B cell (primary cell): ENCODE measurements around the gene PPFIA4. TPM values are rescaled to one million over a fixed set of nuclear protein-coding genes. Genes with fewer than 3 reads are reported as not detected.

Experiments used
- ATAC-seq: fragments of 200-7000 bp; cut with Tn5 transposase; one replicate; pipeline ENCODE4 v1.10.0; 2021; ENCODE audit warnings: low read depth, mild to moderate bottlenecking, moderate number of reproducible peaks, moderate library complexity
- CTCF ChIA-PET: fragments of 350-600 bp; sonication (Branson Sonifier 250); formaldehyde crosslinking; loops from one replicate; lab custom pipeline; 2021; ENCODE audit warnings: antibody characterized with exemption, inconsistent platforms; lab: Charles Lee
- POLR2A ChIA-PET: fragments of 350-600 bp; sonication (Branson Sonifier 250); formaldehyde crosslinking; loops from one replicate; lab custom pipeline; 2021; ENCODE audit warnings: antibody characterized with exemption; lab: Charles Lee
- DNase-seq: peaks from one replicate; pipeline ENCODE4 v3.0.0; 2013
- H2AFZ ChIP-seq: 2 replicates; pipeline ENCODE4 v1.6.1; 2012; ENCODE audit warnings: mild to moderate bottlenecking, low read depth, low read length; ENCODE audit not compliant: insufficient read depth, poor library complexity, severe bottlenecking
- H3K27ac ChIP-seq, 2 donors: 1 replicate in 1 of 2; 2 replicates in 1 of 2; pipeline ENCODE4 v1.5.1; 2012 to 2013; ENCODE audit warnings: low read length in 2 of 2, mild to moderate bottlenecking in 2 of 2, moderate library complexity in 1 of 2
- H3K27me3 ChIP-seq, 4 experiments: fragments of 200-600 bp in 1 of 4; sonication (generic) in 1 of 4; replicated peaks in 1 of 4; 1 replicate in 2 of 4; 2 replicates in 2 of 4; pipeline versions ENCODE4 v1.6.1 to v1.7.0; 2013 to 2016; ENCODE audit warnings: low read length in 3 of 4, mild to moderate bottlenecking in 2 of 4, mixed read lengths in 1 of 4, moderate library complexity in 1 of 4; ENCODE audit not compliant: insufficient read depth in 4 of 4, control insufficient read depth in 3 of 4; ENCODE audit errors: control extremely low read depth in 1 of 4
- H3K36me3 ChIP-seq, 2 experiments: replicated peaks in 1 of 2; 1 replicate in 1 of 2; 2 replicates in 1 of 2; pipeline versions ENCODE4 v1.6.1 to v1.7.1; 2013; ENCODE audit warnings: low read length in 1 of 2; ENCODE audit not compliant: insufficient read depth in 2 of 2, control insufficient read depth in 1 of 2; ENCODE audit errors: control extremely low read depth in 1 of 2, extremely low read depth in 1 of 2
- H3K4me1 ChIP-seq, 2 donors: fragments of 200-600 bp in 1 of 2; sonication (generic) in 1 of 2; 1 replicate in 1 of 2; 2 replicates in 1 of 2; pipeline versions ENCODE4 v1.5.1 to v1.6.1; 2013 to 2017; ENCODE audit warnings: low read length in 2 of 2; ENCODE audit not compliant: control insufficient read depth in 2 of 2, insufficient read depth in 2 of 2
- H3K4me2 ChIP-seq: replicated peaks from 2 replicates; pipeline ENCODE3; 2012; ENCODE audit warnings: mild to moderate bottlenecking, low read depth, low read length; ENCODE audit not compliant: poor library complexity, severe bottlenecking
- H3K4me3 ChIP-seq, 5 experiments: fragments of 200-600 bp in 1 of 5; sonication (generic) in 1 of 5; 1 replicate in 3 of 5; 2 replicates in 2 of 5; pipeline versions ENCODE4 v1.5.1 to v1.7.0; 2011 to 2016; ENCODE audit warnings: low read length in 4 of 5, mild to moderate bottlenecking in 4 of 5, low read depth in 2 of 5, control low read depth in 1 of 5, moderate library complexity in 1 of 5; ENCODE audit not compliant: insufficient read depth in 1 of 5; ENCODE audit errors: control extremely low read depth in 1 of 5, extremely low read depth in 1 of 5
- H3K79me2 ChIP-seq: fragments of 200-600 bp; sonication (generic); one replicate; pipeline ENCODE4 v1.6.0; 2016; ENCODE audit warnings: low read length; ENCODE audit not compliant: control insufficient read depth, insufficient read depth
- H3K9ac ChIP-seq: fragments of 200-600 bp; sonication (generic); 2 replicates; pipeline ENCODE4 v1.6.1; 2017; ENCODE audit warnings: mild to moderate bottlenecking, low read length, moderate library complexity
- H3K9me3 ChIP-seq, 3 donors: one replicate each; pipeline versions ENCODE4 v1.6.1 to v1.7.1; 2013; ENCODE audit warnings: low read length in 2 of 3; ENCODE audit not compliant: control insufficient read depth in 2 of 3, insufficient read depth in 1 of 3; ENCODE audit errors: control extremely low read depth in 1 of 3
- H4K20me1 ChIP-seq: 2 replicates; pipeline ENCODE4 v1.6.0; 2012; ENCODE audit warnings: mild to moderate bottlenecking, low read length; ENCODE audit not compliant: insufficient read depth, control insufficient read depth, poor library complexity, severe bottlenecking
- H3K27ac Mint-ChIP-seq: one replicate; pipeline ENCODE4 v1.8.0; 2021; ENCODE audit warnings: mixed read lengths
- H3K27me3 Mint-ChIP-seq: one replicate; pipeline ENCODE4 v1.8.0; 2021; ENCODE audit warnings: mixed read lengths
- H3K4me1 Mint-ChIP-seq: one replicate; pipeline ENCODE4 v1.8.0; 2021; ENCODE audit warnings: mixed read lengths
- H3K4me3 Mint-ChIP-seq: one replicate; pipeline ENCODE4 v1.8.0; 2021; ENCODE audit warnings: mixed read lengths
- H3K9me3 Mint-ChIP-seq: one replicate; pipeline ENCODE4 v1.8.0; 2022; ENCODE audit warnings: mixed read lengths; ENCODE audit not compliant: insufficient read depth
- EZH2 ChIP-seq: IDR thresholded peaks from 2 replicates; pipeline ENCODE4 v1.6.1; 2012; ENCODE audit warnings: borderline replicate concordance, low read depth, mild to moderate bottlenecking, moderate library complexity, low read length; ENCODE audit not compliant: insufficient read depth, poor library complexity, severe bottlenecking
- WGBS: methylation state at CpG from one replicate; pipeline ENCODE4 v1.1.5; 2013; ENCODE audit warnings: missing lambda C conversion rate; ENCODE audit not compliant: insufficient coverage; 5-methylcytosine and 5-hydroxymethylcytosine counted together
- intact Hi-C: fragments of 100-400 bp; cut with micrococcal nuclease; formaldehyde crosslinking; loops from one replicate; pipeline ENCODE4 v1.10.0; 2022
- polyA plus RNA-seq: library from polyadenylated mRNA; depleted of rRNA; stranded (reverse); fragments of >200 nt; gene quantifications from 2 replicates; pipeline ENCODE4 v1.2.3, GENCODE V29; 2012
- total RNA-seq, 2 donors: library from RNA; stranded (reverse); fragments of 120-200 nt in 1 of 2; gene quantifications; 1 replicate in 1 of 2; 2 replicates in 1 of 2; pipeline versions ENCODE4 v1.2.3 to v1.2.4, GENCODE V29; 2013 to 2022
- TF ChIP-seq, protein P1 (sequence below): fragments of 200-600 bp; IDR thresholded peaks from one replicate; pipeline ENCODE4 v1.8.0; 2022; ENCODE audit warnings: antibody characterized with exemption, mild to moderate bottlenecking

PPFIA4 gene
- total and polyA plus RNA-seq, 2 donors (not counting 1 experiment from before 2014, with no cell fraction given) = 0.09 to 0.62 TPM

GRCh38 chr1:203096566-203096965 lies 70.3 kb downstream of the PPFIA4 start:
- ATAC-seq = no peak
- H3K79me2 ChIP-seq = no peaks in the 10 kb centered on the region
- no peak overlapping the region for H3K27ac ChIP-seq
- peaks cover 6 to 17% (median 8%) of the 10 kb centered on the region in 3 donors for H3K9me3 ChIP-seq
- TF ChIP-seq, protein P1, sequence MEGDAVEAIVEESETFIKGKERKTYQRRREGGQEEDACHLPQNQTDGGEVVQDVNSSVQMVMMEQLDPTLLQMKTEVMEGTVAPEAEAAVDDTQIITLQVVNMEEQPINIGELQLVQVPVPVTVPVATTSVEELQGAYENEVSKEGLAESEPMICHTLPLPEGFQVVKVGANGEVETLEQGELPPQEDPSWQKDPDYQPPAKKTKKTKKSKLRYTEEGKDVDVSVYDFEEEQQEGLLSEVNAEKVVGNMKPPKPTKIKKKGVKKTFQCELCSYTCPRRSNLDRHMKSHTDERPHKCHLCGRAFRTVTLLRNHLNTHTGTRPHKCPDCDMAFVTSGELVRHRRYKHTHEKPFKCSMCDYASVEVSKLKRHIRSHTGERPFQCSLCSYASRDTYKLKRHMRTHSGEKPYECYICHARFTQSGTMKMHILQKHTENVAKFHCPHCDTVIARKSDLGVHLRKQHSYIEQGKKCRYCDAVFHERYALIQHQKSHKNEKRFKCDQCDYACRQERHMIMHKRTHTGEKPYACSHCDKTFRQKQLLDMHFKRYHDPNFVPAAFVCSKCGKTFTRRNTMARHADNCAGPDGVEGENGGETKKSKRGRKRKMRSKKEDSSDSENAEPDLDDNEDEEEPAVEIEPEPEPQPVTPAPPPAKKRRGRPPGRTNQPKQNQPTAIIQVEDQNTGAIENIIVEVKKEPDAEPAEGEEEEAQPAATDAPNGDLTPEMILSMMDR = no peak
- no peak for TF ChIP-seq EZH2
- no peak overlapping the region for H3K4me2 ChIP-seq
- peaks cover 0 to 3% (median 3%) of the 10 kb centered on the region in 4 experiments for H3K27me3 ChIP-seq
- Mint-ChIP-seq H3K4me1 (no peaks in the 10 kb centered on the region), H3K27ac (no peak overlapping the region), H3K4me3 (no peak overlapping the region), H3K27me3 (peaks cover 30% of the 10 kb centered on the region), H3K9me3 (peaks cover 18% of the 10 kb centered on the region)
- intact Hi-C loops = no loop called here
- H4K20me1 ChIP-seq = no peaks in the 10 kb centered on the region
- no peaks in the 10 kb centered on the region for H3K36me3 ChIP-seq
- no peaks in the 10 kb centered on the region for H3K4me1 ChIP-seq
- H3K4me3 ChIP-seq = no peak overlapping the region
- DNase-seq = no peak
- POLR2A ChIA-PET = no interaction called here
- no peak overlapping the region for H2AFZ ChIP-seq
- CTCF ChIA-PET = interaction anchor here (0.7 kb wide), 1 partner anchor 391 kb away, joined by 3 read pairs; no protein-coding TSS in a partner anchor
- H3K9ac ChIP-seq = no peak overlapping the region

GRCh38 chr1:203097001-203097400 lies 70.7 kb downstream of the PPFIA4 start:
- Histone ChIP-seq H3K27me3 (peaks cover 0 to 3% (median 3%) of the 10 kb centered on the region in 4 experiments), H3K4me3 (no peak overlapping the region), H3K36me3 (no peaks in the 10 kb centered on the region), H3K9ac (no peak overlapping the region), H3K79me2 (no peaks in the 10 kb centered on the region), H3K4me2 (no peak overlapping the region), H3K9me3 (peaks cover 6 to 17% (median 8%) of the 10 kb centered on the region in 3 donors), H3K27ac (no peak overlapping the region), H3K4me1 (no peaks in the 10 kb centered on the region), H4K20me1 (no peaks in the 10 kb centered on the region), H2AFZ (no peak overlapping the region)
- Mint-ChIP-seq H3K4me1 (no peaks in the 10 kb centered on the region), H3K27me3 (peaks cover 30% of the 10 kb centered on the region), H3K9me3 (peaks cover 18% of the 10 kb centered on the region), H3K4me3 (no peak overlapping the region), H3K27ac (no peak overlapping the region)
- no peak for ATAC-seq
- ChIA-PET POLR2A (no interaction called here), CTCF (interaction anchor here (0.7 kb wide), 1 partner anchor 391 kb away, joined by 3 read pairs; no protein-coding TSS in a partner anchor)
- DNase-seq = no peak
- 75% methylated on average over 1 of the region's 1 CpG for WGBS
- intact Hi-C loops = no loop called here
- no peak for TF ChIP-seq EZH2
- TF ChIP-seq, protein P1 = no peak
